ENCODE measurements around the gene DUS3L.

- TF ChIP-seq CTCF (IDR thresholded peaks at IDR 0.05 in 4 of 5, conservative IDR thresholded peaks at IDR 0.05 in 1 of 5) (no peak), POLR2A (IDR thresholded peaks at IDR 0.05) (no peak)
Measured at GRCh38 chr19:5743630-5744029, 47.3 kb downstream of the DUS3L start.
